A673 (cell line): ENCODE measurements around the gene TOMM5. TPM values are rescaled to one million over a fixed set of nuclear protein-coding genes. Genes with fewer than 3 reads are reported as not detected.
"Not testable (repeated sequence)": the region's sequence is repeated elsewhere in the genome, so short reads cannot be mapped to it uniquely, and the experiment has no call there.

Experiments
- BruUV-seq: library from RNA; stranded (reverse); fragments of 400-500 nt; replicated peaks from 2 replicates; lab custom pipeline; 2021; lab: Mats Ljungman, UMichigan
- CTCF ChIA-PET: fragments of 300-600 bp; sonication (Branson Sonifier 250); formaldehyde crosslinking; loops from one replicate; lab custom pipeline; 2022; ENCODE audit warnings: antibody characterized with exemption; lab: Charles Lee
- POLR2A ChIA-PET: fragments of 300-600 bp; sonication (Branson Sonifier 250); formaldehyde crosslinking; loops from one replicate; lab custom pipeline; 2022; ENCODE audit warnings: antibody characterized with exemption; ENCODE audit not compliant: low non-redundant PET; lab: Charles Lee
- DNase-seq: peaks from one replicate; pipeline ENCODE4 v3.0.0-alpha.2; 2015; ENCODE audit warnings: low spot score
- H3K27ac ChIP-seq: fragments of 200-600 bp; sonication (generic); 2 replicates; pipeline ENCODE4 v1.5.1; 2016; ENCODE audit warnings: mixed run types, low read depth, mild to moderate bottlenecking, mixed read lengths, antibody characterized with exemption, low read length; ENCODE audit not compliant: poor library complexity, severe bottlenecking
- H3K27me3 ChIP-seq: fragments of 200-600 bp; sonication (generic); replicated peaks from 2 replicates; pipeline ENCODE4 v1.6.1; 2017; ENCODE audit warnings: mixed run types, low read depth, mild to moderate bottlenecking, mixed read lengths, antibody characterized with exemption, low read length; ENCODE audit not compliant: insufficient read depth, poor library complexity
- H3K36me3 ChIP-seq: fragments of 200-600 bp; sonication (generic); 2 replicates; pipeline ENCODE4 v1.6.1; 2016; ENCODE audit warnings: mixed run types, mild to moderate bottlenecking, mixed read lengths, antibody characterized with exemption, low read length; ENCODE audit not compliant: insufficient read depth, poor library complexity, severe bottlenecking
- H3K4me1 ChIP-seq: fragments of 200-600 bp; sonication (generic); 2 replicates; pipeline ENCODE4 v1.6.1; 2017; ENCODE audit warnings: mixed run types, mild to moderate bottlenecking, mixed read lengths, antibody characterized with exemption, low read length; ENCODE audit not compliant: insufficient read depth, poor library complexity, severe bottlenecking
- H3K4me3 ChIP-seq: fragments of 200-600 bp; sonication (generic); 2 replicates; pipeline ENCODE4 v1.5.1; 2016; ENCODE audit warnings: low read depth, mixed run types, mild to moderate bottlenecking, mixed read lengths, low read length; ENCODE audit not compliant: poor library complexity, severe bottlenecking
- H3K9me3 ChIP-seq: fragments of 200-600 bp; sonication (generic); 2 replicates; pipeline ENCODE4 v1.6.1; 2016; ENCODE audit warnings: mixed run types, low read depth, mild to moderate bottlenecking, mixed read lengths, antibody characterized with exemption, low read length; ENCODE audit not compliant: poor library complexity, severe bottlenecking
- EZH2 ChIP-seq: fragments of 200-600 bp; sonication (generic); IDR thresholded peaks from 2 replicates; pipeline ENCODE4 v1.6.1; 2017; ENCODE audit warnings: borderline replicate concordance, low read depth, mild to moderate bottlenecking, mixed read lengths, antibody characterized with exemption, low read length; ENCODE audit not compliant: poor library complexity, severe bottlenecking
- intact Hi-C: fragments of 100-400 bp; cut with micrococcal nuclease; formaldehyde crosslinking; loops from one replicate; pipeline ENCODE4 v1.10.0; 2022; ENCODE audit not compliant: unreplicated experiment
- total RNA-seq: library from RNA; stranded (reverse); gene quantifications from 2 replicates; pipeline ENCODE4 v1.2.3, GENCODE V29; 2021
- TF ChIP-seq, protein P1 (sequence below): fragments of 300-800, 200-600 bp; sonication (generic); conservative IDR thresholded peaks from 2 replicates; pipeline ENCODE4 v1.5.1; 2017; ENCODE audit warnings: low read depth, mild to moderate bottlenecking, antibody characterized with exemption, low read length, moderate library complexity, mixed read lengths

TOMM5 gene
- total RNA-seq, 1 experiment from 2014 or later = 247 TPM

- intact Hi-C loops = loop anchor here (10.0 kb wide), 1 partner anchor 62 kb away; no protein-coding TSS in a partner anchor
- BruUV-seq = no TSS peak
- no peaks in the 10 kb centered on the region for H3K4me1 ChIP-seq
- H3K27ac ChIP-seq = no peak overlapping the region
- H3K36me3 ChIP-seq = no peaks in the 10 kb centered on the region
- peaks cover 11% of the 10 kb centered on the region for H3K27me3 ChIP-seq
- ChIA-PET POLR2A (no interaction called here), CTCF (no interaction called here)
- H3K9me3 ChIP-seq = no peaks in the 10 kb centered on the region
- DNase-seq = no peak
- TF ChIP-seq EZH2 = no peak
- TF ChIP-seq, protein P1, sequence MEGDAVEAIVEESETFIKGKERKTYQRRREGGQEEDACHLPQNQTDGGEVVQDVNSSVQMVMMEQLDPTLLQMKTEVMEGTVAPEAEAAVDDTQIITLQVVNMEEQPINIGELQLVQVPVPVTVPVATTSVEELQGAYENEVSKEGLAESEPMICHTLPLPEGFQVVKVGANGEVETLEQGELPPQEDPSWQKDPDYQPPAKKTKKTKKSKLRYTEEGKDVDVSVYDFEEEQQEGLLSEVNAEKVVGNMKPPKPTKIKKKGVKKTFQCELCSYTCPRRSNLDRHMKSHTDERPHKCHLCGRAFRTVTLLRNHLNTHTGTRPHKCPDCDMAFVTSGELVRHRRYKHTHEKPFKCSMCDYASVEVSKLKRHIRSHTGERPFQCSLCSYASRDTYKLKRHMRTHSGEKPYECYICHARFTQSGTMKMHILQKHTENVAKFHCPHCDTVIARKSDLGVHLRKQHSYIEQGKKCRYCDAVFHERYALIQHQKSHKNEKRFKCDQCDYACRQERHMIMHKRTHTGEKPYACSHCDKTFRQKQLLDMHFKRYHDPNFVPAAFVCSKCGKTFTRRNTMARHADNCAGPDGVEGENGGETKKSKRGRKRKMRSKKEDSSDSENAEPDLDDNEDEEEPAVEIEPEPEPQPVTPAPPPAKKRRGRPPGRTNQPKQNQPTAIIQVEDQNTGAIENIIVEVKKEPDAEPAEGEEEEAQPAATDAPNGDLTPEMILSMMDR = no peak
- H3K4me3 ChIP-seq = no peak overlapping the region
Observed at GRCh38 chr9:37602817-37603216, 10.4 kb upstream of the TOMM5 start.

DNA sequence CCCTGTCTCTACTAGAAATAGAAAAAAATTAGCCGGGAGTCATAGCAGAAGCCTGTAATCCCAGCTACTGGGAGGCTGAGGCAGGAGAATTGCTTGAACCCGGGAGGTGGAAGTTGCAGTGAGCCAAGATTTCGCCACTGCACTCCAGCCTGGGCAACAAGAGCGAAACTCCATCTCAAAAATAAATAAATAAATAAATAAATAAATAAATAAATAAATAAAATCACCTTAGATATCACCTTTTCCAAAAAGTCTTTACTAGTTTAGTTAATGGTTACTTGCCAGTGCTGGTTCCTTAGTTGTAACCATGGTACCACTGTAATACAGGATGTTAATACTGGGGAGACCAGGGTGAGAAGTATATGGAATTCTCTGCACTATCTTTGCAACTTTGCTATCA is 9.7 kb upstream of the TOMM5 start:
- DNase-seq, H3K36me3 ChIP-seq, H3K4me3 ChIP-seq, H3K9me3 ChIP-seq, BruUV-seq, H3K4me1 ChIP-seq, CTCF ChIA-PET, H3K27ac ChIP-seq, POLR2A ChIA-PET: not testable (repeated sequence)
- intact Hi-C loops = loop anchor here (10.0 kb wide), 1 partner anchor 63 kb away; no protein-coding TSS in a partner anchor
- peaks cover 11% of the 10 kb centered on the region for H3K27me3 ChIP-seq

GRCh38 chr9:37596504-37596903 is 4.1 kb upstream of the TOMM5 start:
- Histone ChIP-seq H3K27me3 (no peaks in the 10 kb centered on the region), H3K27ac (no peak overlapping the region), H3K4me1 (peaks cover 5% of the 10 kb centered on the region), H3K4me3 (no peak overlapping the region), H3K36me3 (no peaks in the 10 kb centered on the region), H3K9me3 (no peaks in the 10 kb centered on the region)
- BruUV-seq = no TSS peak
- CTCF ChIA-PET = no interaction called here
- POLR2A ChIA-PET = interaction anchor here (0.5 to 0.8 kb wide), 2 partner anchors 22 to 205 kb away, joined by 3 to 9 read pairs; no protein-coding TSS in a partner anchor
- DNase-seq = no peak
- intact Hi-C loops = loop anchor here (10.0 kb wide), 1 partner anchor 308 kb away; the partner anchor contains the start of gene SLC25A51
- TF ChIP-seq, protein P1 = no peak
- TF ChIP-seq EZH2 = no peak
